ENCODE data around the gene HMGN2.
"Not testable (repeated sequence)": the region's sequence is repeated elsewhere in the genome, so short reads cannot be mapped to it uniquely, and the experiment has no call there.

HMGN2 gene

DNA sequence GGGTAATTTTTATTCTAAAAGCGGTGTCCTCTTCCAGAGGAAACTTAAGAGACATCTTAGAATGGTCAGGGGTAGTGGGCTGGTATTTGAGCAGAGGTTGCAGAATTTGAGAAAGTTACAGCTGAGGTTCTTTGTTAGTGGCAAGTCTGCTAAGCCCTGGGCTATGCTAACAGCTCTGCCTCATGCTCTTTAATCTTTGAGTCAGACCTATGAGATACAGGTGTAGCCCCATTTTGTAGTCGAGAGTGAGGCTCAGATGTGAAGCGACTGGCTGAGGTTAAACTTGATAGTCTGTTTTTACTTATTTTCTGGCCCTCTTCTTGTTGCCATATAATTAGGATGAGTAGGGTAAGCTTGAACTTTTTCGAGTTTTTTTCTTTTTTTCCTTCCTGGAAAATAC lies 4.7 kb downstream of the HMGN2 start:
- H3K4me3 ChIP-seq (ENCODE audit: low read depth, low read length), result no peak overlapping the region

DNA sequence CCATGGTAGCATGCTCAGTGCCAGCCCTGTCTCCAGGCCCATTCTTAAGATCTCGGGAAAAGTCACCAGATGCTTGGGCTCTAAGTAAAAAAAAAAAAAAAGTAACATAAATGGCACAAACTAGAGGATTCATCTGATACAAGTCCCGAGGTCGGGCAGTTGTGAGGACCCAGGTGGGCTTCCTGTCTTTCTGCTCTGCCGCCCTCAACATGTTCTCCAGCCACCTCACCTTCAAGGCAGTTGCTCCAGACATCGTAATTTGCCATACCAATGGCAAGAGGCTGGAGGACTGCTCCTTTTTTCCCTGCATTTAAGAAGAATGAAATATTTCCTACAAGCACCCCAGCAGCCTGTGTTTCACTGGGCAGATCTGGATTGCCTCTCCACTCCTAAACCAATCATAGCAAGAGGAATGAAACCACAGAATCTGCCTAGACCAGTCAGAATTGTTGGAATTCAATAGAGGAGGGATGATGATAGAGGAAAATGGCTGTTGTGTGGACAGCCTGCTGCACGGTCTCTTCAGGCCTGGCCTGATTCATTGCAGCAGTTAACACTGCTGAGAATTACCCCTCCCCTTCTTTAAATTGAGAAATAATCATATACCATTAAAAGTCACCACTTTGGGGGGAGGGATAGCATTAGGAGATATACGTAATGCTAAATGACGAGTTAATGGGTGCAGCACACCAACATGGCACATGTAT lies 5.4 kb downstream of the HMGN2 start:
- no peak overlapping the region for H3K4me3 ChIP-seq (ENCODE audit: low read depth, low read length)

DNA sequence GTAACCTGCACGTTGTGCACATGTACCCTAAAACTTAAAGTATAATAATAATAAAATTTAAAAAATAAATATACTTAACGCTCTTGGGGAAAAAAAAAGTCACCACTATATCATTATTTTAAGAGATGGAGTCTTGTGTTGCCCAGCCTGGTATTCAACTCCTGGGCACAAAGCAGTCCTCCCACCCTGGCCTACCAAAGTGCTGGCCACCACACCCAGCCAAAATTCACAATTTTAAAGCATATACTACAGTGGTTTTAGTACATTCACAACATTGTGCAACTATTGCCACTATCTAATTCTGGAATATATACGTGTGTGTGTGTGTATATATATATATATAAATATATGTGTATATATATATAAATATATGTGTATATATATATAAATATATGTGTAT lies 5.9 kb downstream of the HMGN2 start:
- H3K4me3 ChIP-seq (ENCODE audit: low read depth, low read length), result no peak overlapping the region

DNA sequence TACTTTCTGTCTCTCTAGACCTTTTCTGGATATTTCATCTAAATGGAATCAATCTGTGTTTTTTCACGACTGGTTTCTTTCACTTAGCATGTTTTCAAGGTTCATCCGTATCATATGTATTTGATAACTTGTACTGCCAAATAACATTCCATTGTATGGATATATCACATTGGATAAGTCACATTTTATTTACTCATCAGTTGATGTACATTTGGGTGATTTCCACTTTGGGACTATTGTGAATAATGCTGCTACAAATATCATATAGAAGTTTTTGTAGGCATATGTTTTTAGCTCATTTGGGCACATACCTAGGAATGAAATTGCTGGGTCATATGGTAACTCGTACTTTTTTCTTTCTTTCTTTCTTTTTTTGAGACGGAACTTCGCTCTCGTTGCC lies 6.7 kb downstream of the HMGN2 start:
- no peak overlapping the region for H3K4me3 ChIP-seq (ENCODE audit: low read depth, low read length)

DNA sequence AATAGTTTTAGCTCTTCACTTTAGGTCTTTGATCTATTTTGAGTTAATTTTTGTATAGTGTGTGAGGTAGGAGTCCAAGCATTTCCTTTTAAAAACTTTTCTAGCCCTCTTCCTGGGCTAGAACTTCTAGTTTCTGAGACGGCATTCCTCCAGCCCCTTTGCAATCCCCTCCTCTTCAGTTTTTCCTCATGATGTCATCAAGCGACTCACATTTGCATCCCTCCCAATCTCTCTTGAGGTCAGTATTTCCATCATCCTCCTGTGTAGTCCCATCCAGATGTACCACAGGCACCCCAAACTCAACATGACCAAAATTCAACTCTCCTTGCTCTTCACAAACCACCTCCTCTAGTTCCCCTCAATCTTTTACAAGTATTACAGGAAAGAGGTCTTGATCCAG lies 10.7 kb downstream of the HMGN2 start:
- no peak overlapping the region for H3K4me3 ChIP-seq (ENCODE audit: low read depth, low read length)

DNA sequence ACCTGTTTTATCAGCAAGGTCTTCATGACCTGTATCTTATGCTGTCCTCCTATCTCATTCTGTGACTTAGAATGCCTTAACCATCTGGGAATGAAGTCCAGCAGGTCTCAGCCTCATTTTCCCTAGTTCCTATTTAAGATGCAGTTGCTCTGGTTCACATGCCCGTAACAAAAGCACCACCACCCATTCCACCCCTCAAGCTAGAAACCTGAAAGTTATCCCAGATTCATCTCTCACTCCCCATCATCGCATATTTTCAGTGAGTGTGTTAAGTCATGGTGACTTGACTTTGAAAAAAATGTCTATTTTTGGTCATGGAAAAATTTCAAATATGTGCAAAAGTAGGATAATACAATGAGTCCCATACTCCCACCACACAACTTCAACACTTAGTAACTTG lies 11.7 kb downstream of the HMGN2 start:
- H3K4me3 ChIP-seq (ENCODE audit: low read depth, low read length), result no peak overlapping the region

DNA sequence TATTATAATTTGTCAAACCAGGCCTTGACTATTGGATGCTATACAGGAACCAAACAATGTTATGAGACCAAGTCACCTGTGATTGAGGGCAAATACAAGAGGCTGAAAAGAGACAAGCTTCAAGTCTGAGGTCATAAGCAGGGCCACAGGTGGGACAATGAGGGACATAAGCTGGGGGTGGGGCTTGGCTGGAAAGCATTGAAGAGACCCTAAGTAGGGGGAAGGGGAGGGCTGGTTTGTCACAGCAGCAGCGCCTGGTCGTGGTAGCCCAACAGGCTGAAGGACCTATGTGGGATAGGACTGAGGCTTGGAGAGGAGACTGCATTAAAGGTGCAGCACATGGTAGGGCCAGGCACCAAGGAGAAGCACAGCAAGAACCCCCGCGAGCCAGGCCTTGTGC lies 17.9 kb downstream of the HMGN2 start:
- no peak overlapping the region for H3K4me3 ChIP-seq (ENCODE audit: low read depth, low read length)

DNA sequence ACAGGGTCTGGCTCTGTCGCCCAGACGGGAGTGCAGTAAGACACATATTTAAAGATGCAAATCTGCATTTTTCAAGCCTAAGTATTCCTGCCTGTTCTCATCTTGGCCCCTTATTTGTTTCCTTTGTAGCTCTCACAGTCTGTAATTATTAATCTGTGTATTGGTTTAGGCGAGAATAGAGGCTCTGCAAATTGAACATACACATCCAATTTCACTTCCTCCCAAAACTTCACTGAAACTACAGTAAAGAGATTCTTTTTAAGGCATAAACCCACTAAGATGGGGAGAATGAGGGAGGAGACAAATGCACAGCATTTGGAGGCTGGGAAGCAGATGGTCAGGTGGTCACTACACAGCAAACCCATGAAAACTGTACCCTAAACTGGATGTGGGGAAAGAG lies 21.0 kb downstream of the HMGN2 start:
- H3K4me3 ChIP-seq (ENCODE audit: low read depth, low read length), result no peak overlapping the region

DNA sequence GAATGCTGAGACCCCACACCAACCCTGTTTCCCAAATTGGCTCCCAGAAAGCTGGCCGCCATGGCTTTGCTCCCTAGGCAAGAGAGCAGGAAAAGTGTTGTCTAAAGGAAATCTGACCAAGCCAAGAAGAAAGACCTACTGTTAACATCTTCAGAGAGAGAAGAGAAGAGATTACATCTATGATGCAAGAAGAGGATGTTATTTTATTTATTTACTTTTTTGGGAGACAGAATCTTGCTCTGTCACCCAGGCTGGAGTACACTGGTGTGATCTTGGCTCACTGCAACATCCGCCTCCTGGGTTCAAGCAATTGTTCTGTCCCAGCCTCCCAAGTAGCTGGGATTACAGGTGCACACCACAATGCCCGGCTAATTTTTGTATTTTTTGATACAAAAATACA lies 21.7 kb downstream of the HMGN2 start:
- no peak overlapping the region for H3K4me3 ChIP-seq (ENCODE audit: low read depth, low read length)

DNA sequence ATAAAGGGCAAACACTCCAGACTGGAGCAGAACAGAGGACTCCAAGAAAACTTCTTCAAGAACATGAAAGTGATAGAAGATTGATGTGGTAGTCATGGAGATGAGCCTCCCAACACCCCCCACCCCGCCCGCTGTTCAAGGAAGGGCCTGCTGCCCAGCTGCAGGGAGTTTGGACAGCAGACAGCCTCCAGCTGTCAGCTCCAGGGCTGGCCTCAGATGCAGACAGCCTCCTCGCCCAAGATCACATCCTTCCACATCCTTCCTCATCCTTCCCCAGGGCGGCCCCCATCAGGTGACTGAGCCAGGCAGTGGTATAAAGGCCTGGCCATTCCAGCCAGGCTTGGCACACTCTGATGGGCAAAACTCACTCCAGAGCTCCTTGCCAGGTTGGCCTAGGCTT lies 24.6 kb downstream of the HMGN2 start:
- H3K4me3 ChIP-seq (ENCODE audit: low read depth, low read length), result no peak overlapping the region

DNA sequence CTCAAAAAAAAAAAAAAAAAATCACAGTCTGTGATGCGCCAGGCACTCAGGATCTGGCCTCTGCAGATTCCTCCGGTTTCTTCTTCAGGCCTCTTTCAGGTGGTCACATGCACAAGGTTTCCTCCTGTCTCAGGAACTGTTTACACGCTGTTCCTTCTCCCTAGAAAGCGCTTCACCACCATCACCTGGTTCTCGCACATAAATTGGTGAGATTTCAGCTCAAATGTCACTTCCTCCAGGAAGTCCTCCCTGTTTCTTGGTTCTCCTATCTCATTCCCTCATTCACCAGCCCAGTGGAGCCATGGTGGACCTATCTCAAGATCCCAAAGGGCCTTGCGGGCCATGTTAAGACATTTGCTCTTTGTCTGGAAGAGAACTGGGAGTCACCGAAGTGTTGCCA lies 26.7 kb downstream of the HMGN2 start:
- H3K4me3 ChIP-seq (ENCODE audit: low read depth, low read length), result no peak overlapping the region

DNA sequence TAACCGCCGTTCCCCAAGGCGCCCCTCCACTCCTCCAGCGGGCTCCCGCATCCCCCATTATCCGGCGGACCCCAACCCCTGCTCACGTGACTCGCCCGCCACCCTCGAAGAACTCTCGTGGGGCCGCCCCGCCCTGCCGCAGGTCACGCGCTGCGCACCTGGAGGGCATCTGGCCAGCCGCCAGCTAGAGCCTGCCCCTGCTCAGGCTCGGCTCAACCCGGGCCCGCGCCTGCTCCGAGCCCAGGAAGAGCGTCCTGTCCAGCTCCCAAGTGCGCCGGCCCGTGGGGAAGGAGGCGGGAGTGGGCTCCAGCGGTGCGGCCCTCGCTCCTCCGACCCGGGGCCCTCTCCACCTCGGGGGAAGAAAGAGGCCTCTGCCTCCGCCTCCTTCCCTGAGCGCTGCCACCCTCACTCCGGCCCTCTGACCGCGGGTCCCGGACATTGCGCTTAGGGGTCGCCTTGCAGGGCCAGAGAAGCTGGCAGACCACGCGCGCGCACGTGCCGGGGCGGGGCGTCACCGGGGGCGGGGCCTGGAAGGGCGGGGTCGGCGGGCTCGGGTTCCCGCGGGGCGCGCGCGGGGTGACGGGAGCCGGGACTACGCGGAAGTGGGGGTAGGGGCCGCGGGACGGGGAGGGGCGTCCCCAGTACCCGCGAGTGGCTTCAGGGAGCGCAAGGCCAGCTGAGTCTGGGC lies 28.4 kb downstream of the HMGN2 start:
- peak overlapping the region; percentile 64 for H3K4me3 ChIP-seq (ENCODE audit: low read depth, low read length)

DNA sequence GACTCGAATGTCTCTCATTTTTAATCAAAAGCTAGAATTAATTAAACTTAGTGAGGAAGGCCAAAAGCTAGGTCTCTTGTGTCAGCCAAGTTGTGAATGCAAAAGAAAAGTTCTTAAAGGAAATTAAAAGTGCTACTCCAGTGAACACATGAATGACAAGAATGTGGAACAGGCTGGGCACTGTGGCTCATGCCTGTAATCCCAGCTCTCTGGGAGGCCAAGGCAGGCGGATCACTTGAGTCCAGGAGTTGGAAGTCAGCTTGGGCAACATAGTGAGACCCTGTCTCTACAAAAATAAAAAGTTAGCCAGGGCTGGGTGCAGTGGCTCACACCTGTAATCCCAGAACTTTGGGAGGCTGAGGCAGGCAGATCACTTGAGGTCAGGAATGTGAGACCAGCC lies 38.5 kb downstream of the HMGN2 start:
- not testable (repeated sequence) for H3K4me3 ChIP-seq (ENCODE audit: low read depth, low read length)

DNA sequence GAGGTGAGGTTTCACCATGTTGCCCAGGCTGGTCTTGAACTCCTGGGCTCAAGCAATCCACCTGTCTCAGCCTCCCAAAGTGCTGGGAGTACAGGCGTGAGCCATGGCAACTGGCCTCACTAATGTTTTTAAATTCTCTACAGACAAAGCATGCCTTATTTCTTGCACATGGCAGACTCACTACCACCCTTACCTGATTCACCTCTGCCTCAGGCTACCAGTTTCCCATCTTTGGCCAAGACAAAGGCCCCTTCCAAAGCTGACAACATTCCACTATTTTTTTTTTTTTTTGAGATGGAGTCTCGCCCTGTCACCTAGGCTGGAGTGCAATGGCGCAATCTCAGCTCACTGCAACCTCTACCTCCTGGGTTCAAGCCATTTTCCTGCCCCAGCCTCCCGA lies 43.6 kb downstream of the HMGN2 start:
- not testable (repeated sequence) for H3K4me3 ChIP-seq (ENCODE audit: low read depth, low read length)

DNA sequence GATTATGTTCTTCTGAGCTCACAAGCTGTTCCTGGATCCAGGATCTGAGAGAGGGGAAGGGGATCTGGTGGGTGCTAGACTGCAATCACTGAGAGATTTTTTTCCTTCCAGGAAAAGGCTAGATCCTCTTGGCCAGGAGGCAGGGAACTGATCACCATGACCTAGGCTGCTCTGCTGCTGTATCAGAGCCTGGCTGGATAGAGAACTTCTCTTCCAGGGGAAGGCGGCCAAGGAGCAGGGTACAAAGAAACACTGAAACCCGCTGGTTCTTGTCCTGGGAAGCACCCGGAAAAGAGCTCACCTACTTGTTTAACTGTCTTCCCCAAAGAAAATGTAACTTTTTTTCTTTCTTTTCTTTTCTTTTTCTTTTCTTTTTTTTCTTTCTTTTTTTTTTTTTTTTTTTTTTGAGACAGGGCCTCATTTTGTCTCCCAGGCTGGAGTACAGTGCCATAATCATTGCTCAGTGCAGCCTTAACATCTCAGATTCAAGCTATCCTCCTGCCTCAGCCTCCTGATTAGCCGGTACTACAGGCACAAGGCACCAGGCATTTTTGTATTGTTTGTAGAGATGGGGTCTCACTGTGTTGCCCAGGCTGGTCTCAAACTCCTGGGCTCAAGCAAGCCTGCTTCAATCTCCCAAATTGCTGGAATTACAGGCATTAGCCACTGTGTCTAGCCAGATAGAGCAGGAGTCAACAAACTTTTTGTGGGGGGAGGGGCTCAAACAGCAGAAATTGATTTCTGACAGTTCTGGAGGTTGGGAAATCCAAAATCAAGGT lies 44.9 kb downstream of the HMGN2 start:
- no peak overlapping the region for H3K4me3 ChIP-seq (ENCODE audit: low read depth, low read length)

DNA sequence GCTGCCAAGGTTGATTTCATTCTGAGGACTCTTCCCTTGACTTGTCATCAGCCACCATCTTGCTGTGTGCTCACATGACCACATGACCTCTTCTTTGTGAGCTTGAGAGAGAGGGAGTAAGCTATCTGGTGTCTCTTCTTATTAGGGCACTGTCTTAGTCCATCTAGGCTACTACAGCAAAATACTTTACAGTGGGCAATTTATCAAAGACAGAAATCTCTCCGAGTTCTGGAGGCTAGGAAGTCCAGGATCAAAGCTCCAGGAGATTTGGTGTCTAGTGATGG lies 45.5 kb downstream of the HMGN2 start:
- no peak overlapping the region for H3K4me3 ChIP-seq (ENCODE audit: low read depth, low read length)

DNA sequence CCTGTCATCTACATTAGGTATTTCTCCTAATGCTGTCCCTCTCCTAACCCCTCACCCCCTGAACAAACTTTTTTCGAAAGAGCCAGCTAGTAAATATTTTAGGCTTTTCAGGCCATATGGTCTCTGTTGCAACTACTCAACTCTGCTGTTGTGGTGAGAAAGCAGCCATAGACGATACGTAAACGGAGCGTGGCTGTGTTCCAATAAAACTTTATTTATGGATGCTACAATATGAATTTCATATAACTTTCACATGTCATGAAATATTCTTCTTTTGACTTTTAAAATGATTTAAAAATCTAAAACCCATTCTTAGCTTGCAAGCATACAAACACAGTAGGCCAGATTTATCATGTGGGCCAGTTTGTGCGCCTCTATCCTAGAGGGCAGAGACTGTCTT lies 46.1 kb downstream of the HMGN2 start:
- H3K4me3 ChIP-seq (ENCODE audit: low read depth, low read length), result no peak overlapping the region

DNA sequence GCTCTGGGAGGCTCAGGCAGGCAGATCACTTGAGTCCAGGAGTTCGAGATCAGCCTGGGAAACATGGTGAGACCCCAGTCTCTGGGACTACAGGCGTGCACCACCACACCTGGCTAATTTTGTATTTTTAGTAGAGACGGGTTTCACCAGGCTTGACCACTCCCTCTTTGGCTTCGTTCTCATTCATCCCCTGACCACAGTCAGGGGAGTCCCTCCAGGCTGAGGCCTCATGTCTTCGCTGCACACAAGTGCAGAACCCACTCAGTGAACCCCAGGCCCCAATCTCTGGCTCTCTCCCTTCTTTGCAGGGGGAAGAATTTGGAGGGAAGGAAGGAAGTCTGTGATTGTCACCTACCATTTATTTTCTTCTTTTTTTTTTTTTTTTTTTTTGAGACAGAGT lies 48.1 kb downstream of the HMGN2 start:
- H3K4me3 ChIP-seq (ENCODE audit: low read depth, low read length), result no peak overlapping the region

DNA sequence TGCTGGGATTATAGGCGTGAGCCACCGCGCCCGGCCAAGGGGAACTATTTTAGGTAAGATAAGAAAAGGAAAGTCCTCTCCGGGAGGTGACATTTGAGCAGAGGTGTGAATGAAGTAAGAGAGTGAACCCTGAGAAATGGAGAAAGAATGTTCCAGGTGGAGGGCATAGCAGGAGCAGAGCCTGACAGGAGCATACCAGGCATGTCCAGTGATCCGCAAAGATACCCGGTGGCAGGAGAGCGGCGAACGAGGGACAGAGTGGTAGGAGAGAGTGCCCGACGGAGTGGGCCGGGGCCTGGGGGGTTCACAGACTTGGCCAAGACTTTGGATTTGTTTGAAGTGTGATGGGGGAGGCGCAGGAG lies 49.4 kb downstream of the HMGN2 start:
- H3K4me3 ChIP-seq (ENCODE audit: low read depth, low read length), result no peak overlapping the region

DNA sequence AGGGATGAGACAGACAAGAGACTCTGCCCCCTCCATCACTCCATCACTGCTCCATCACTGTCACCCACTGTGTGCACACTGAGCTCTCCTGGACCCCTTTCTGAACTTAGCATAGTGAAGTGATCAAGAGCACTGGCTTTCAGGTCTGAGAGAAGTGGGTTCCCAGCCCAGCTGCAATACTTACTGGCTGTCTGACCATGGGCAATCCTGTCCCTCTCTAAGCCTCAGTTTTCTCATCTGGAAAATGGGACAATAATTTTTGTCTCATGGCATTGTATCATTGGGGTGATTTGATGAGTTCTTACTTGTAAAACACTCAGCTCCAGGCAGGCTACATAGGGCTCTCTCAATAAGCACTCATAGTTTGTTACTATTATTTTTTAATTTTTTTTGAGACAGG lies 49.8 kb downstream of the HMGN2 start:
- no peak overlapping the region for H3K4me3 ChIP-seq (ENCODE audit: low read depth, low read length)

DNA sequence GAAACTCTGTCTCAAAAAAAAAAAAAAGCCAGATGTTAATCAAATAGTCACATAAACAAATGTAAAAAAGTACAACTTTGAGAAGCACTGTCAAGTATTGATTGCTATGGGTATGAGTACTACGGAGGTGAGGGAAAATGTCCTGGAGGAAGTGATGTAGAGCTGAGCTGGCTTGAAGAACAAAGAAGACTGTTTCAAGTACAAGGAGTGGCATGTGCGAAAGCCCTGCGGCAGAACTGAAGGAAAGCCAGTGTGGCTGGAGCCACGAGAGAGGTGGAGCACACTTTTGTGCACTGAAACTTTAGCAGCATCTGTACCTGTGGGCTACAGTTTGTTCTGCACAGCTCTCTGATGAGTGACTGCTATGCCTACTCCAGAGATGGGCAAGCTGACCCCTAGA lies 51.9 kb downstream of the HMGN2 start:
- H3K4me3 ChIP-seq (ENCODE audit: low read depth, low read length), result no peak overlapping the region
